Raji (cell line): Measurements from ENCODE around the gene USF2.

Source experiments
- POLR2A ChIP-seq: IDR thresholded peaks from 2 replicates; pipeline ENCODE4 v1.6.1; 2011; ENCODE audit warnings: low read depth, low read length, control low read depth; ENCODE audit not compliant: insufficient read depth

The USF2 gene

DNA sequence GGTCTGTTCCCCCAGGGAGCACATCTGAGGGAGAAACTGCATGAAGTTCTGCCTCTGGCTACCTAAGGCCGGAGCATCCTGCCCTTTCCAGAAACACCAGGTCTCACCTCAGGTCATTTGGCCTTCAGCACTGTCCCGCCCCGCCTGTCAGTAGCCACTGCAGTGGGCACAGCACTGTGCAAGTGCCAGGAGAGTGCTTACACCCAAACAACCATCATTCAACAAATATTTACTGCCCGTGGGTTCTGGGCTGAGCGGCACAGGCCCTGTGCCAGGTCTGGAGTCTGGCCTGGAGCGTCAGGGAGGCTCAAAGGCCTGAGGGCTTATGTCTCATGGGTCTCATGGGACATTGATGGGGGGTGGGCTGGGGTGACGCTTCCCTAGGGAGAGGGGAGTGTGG is 2.8 kb downstream of the USF2 start:
- TF ChIP-seq POLR2A = no peak

DNA sequence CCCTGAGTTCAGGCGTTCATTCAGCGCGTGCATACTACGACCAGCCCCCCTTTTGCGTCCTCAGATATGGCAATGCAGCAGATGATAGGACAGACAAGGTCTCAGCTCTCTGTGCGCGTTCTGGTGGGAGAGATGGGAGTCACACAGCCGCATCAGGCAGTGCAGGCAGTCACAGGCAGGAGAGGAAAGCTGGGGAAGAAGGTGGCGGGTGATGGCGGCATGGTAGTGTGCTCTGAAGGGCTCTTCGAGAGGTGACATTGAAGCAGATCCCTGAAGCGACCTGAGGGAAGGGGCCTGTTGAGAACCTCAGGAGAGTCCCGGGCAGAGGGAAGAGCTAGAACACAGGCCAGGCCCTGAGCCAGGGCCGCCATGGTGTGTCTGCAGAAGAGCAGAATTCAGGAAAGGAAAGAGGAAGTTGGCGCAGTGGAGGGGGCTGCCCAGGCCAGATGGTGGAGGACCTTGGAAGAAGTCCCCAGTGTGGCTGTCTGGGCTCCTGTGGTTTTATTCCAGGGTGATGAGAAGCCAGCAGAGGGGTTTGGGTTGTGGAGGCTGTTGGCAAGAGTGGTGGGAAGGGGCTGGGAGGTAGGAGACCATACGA is 3.5 kb downstream of the USF2 start:
- no peak for TF ChIP-seq POLR2A

DNA sequence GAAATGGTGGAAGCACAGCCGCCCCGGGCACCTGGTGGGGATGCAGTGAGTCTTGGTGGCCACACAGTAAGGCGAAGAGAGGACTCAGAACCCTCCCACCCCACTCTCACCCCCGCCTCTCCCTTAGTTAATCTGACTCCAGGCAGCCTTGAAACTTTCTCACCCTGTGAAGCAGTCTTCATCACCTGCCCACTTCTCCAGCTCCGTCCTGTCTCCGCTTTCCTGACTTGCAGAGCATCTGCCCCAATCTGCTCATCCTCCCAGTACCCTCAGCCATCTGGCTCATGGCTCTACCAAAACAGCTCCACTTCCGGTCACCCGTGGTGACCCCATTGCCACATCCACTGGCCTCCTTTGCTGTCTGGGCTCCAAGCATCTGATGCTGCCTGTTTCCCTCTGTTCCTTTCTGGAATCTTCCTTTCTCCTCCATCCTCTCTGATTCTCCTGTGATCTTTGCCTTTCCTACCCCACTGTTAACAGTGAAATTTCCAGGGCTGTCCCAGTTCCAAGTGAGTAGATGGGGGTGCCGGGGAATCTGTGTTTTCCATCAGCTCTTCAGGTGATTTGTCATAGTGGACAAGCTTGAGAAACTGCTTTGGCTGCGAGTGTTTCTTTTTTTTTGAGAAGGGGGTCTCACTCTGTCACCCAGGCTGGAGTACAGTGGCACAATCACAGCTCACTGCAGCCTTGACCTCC is 4.3 kb downstream of the USF2 start:
- TF ChIP-seq POLR2A = no peak

DNA sequence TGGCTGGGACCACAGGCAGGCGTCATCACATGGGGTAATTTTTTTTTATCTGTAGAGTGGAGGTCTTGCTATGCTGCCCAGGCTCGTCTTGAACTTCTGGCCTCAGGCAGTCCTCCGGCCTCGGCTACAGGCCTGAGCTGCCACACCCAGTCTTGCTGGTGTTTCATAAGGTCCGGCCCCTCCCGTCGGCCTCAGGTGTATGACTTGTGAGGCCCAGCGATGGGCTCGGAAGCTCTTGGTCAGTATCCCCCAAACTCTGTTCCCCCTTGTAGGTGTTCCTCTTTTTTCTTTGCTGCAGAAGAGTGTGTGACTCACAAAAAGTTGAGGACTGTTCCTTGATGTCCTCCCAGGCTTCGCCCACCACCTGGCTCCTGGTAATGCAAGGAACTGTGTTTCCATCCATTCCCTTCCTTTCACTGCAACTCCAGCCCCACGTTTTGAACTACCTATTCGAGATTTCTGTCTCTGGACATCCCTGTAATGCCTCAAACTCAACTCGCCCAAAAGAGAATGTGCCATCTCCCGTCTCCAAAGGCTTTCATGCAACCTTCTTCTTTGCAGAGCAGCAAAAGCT is 5.0 kb downstream of the USF2 start:
- TF ChIP-seq POLR2A = no peak

DNA sequence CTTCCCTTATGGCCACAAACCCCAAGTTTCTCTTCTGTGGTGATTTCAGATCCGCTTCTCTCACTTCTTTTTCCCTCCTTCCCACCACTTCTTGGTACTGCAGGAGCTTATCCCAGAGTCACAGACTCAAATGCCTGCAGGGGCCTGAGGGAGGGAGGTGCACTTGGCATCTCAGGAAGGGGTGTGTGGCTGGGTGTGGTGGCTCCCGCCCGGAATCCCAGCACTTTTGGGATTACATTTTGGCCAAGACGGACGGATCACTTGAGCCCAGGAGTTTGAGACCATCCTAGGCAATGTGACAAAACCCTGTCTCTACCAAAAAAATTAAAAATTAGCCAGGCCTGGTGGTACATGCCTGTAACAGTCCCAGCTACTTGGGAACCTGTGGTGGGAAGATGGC is 5.6 kb downstream of the USF2 start:
- TF ChIP-seq POLR2A = no peak

DNA sequence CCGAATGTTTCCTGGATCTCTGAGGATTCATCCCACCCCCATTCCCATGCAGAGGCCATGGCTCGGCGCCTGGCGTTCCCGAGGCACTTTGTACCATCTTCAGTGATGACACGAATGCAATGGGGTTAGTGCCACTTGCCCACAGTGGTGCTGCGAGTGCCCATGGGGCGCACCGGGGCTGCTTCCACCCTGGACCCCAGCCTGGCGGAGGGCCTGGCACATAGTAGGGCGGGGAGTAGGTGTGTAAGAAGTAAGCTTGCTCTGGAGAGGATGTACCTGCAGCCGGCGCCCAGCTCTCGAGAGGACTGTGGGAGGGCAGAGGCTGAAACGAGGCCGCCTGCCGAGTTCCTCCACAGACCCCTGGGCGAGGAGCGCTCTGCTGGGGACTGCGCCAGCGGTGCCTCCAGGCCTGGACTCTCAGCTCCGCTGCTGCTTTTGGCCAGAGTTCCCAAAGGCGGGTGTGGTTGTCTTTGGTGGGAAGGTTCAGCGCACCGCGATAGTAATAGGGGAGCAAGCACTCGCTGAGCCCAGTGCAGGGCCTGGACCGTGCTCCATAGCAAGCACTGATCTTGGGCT is 8.0 kb downstream of the USF2 start:
- TF ChIP-seq POLR2A = no peak

DNA sequence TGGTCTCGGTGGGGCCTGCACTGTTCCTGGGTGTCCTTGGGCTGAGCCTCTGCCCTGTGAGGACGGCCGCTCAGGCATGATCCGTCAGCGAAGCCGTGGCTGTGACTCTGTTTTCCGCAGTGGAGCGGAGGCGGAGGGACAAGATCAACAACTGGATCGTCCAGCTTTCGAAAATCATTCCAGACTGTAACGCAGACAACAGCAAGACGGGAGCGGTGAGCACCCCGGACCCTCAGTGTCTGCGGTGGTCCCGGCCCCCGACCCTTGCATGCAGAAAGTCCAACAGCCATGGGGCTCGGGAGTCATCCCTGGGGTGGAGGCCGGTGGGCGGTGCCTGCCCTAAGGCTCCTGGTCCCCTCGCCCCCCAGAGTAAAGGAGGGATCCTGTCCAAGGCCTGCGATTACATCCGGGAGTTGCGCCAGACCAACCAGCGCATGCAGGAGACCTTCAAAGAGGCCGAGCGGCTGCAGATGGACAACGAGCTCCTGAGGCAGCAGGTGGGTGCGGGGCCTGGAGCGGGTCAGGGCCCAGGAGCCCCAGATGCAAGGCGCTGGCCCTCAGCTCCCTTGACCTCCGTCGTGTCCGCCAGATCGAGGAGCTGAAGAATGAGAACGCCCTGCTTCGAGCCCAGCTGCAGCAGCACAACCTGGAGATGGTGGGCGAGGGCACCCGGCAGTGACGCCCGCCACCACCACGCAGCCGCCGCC is 10.0 kb downstream of the USF2 start:
- TF ChIP-seq POLR2A = no peak

DNA sequence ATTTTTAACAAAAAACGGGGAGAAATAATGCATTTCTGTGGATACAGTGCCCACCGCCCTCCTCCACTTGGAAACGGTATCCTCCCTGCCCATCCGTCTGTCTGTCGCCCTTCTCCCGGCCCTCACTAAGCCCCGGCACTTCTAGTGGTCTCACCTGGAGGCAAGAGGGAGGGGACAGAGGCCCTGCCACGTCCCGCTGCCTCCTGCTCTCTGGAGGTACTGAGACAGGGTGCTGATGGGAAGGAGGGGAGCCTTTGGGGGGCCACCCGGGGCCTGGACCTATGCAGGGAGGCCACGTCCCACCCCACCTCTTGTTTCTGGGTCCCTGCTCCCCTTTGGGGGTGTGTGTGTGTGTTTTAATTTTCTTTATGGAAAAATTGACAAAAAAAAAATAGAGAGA is 10.6 kb downstream of the USF2 start:
- no peak for TF ChIP-seq POLR2A

DNA sequence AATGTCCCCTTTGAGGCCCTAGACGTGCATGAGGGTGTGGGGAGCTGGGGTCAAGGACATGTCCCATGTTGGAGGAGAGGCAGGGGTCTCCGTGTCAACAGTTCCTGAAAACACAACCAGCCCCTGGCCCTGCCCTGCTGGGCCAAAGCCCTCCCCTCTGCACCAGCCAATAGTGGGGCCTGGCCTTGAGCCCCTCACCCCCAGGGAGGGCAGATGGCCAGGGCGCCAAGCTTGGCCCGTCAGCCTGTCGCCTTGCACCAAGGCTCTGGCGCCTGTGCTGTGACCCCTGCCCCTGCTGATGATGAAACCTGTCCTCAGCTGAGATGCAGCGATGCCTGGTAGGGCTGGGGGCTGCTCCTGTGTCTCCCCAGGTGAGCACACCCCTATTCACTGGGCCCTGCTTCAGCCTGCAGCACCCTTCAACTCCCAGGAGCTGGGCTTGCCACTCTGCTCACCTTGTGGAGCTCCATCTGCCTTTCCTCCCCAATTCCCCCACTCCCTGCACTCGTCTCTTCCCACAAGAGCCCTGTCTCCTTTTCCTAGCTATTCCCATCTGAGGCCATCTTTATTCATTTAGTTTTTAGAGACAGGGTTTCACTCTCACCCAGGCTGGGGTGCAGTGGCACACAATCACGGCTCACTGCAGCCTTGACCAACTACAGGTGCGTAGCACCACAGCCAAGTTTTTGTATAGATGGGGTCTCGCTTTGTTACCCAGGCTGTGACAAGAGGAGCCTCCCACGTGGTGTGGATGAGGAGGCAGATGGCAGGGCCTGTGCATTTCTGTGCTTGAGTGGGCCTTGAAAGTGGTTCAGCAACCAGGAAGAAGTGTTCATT is 11.4 kb downstream of the USF2 start:
- TF ChIP-seq POLR2A = no peak; the same call in 1 of the 2 replicates

DNA sequence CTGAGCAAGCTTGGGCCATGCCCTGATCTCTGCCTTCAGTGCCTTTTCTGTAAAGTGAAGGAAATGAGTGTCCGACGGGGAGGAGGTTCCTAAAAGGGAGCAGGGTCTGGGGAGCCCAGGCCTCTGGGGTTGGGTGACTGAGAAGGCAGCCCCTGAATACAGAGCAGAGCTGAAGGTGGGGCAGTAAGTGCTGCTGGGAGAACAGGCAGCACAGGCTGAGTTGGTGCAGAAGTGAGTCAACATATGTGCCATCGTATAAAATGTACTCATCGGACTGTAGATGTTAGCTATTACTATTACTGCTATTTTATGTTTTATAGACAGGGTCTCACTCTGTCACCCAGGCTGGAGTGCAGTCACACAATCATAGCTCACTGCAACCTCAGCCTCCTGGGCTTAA is 12.5 kb downstream of the USF2 start:
- no peak for TF ChIP-seq POLR2A

DNA sequence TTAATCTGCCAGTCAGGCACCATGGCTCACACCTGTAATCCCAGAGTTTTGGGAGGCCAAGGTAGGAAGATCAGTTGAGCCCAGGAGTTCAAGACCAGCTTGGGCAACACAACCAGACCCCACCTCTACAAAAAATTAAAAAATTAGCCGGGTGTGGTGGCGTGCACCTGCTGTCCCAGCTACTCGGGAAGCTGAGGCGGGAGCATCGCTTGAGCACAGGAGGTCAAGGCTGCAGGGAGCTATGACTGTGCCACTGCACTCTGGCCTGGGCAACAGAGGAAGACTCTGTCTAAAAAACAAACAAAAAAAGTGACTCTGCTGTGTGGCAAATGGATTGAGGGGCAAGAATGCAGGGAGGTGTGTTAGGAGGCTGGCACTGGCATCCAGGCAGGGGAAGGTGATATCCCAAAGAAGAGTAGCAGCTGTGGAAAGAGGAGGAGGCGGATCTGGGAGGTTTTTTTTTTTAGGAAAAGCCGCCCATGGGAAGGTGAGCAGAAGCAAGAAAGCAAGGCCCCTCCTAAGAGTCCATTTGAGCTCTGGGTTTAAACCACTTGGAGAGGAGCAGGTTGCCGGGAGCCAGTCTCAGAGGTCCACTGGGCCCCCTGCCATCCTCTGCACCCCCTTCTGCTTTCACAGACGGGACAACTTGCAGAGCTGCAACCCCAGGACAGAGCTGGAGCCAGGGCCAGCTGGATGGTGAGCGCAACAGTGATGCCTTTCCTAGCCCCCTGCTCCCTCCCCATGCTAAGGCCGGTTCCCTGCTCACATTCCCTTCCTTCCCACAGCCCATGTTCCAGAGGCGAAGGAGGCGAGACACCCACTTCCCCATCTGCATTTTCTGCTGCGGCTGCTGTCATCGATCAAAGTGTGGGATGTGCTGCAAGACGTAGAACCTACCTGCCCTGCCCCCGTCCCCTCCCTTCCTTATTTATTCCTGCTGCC is 15.7 kb downstream of the USF2 start:
- TF ChIP-seq POLR2A = no peak

DNA sequence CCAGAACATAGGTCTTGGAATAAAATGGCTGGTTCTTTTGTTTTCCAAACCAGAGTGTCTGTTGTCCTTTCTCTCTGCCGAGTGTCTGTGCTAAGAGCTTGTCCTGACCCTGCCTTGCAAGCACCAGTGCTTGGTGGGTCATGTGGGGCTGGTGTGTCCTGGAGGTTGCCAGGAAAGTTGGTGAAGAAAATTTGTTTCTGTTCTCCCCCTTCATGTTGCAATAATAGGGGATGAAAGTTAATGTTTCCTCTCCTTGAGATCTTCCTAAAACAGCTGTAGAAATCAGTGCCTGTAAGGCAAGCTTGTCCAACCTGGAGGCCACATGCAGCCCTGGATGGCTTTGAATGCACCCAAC is 16.3 kb downstream of the USF2 start:
- no peak for TF ChIP-seq POLR2A

DNA sequence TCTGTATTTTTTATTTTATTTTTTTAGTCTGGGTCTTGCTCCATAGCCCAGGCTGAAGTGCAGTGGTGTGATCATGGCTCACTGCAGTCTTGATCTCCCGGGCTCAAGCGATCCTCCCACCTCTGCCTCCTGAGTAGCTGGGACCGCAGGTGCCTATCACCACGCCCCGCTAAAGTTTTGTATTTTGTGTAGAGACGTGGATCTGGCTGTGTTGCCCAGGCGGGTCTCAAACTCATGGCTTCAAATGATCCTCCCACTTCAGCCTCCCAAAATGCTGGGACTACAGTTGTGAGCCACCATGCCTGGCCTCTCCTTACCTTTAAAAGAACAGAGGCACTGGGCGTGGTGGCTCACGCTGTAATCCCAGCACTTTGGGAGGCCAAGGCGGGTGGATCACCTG is 19.0 kb downstream of the USF2 start:
- no peak for TF ChIP-seq POLR2A

DNA sequence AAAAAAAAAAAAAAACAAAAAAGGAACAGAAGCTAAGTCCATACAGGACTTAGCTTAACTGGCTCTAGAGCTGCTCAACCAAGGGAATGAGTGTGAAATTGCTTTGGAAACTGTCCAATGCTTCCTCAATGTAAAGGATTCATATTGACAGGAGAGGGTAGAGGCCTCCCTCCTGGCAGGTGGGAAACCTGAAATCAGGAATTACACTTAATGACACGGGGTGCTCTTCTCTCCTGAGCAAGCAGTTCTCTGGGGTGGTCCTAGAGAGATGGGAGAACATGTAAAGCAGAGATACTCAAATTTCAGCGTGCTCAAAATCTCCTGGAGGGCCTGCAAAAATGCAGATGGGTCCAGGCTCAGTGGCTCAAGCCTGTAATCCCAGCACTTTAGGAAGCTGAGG is 19.6 kb downstream of the USF2 start:
- no peak for TF ChIP-seq POLR2A
